ENCODE data around the gene IFIH1.

IFIH1 gene

GRCh38 chr2:162257425-162257824 is 61.1 kb downstream of the IFIH1 start:
- no peak for DNase-seq (ENCODE audit: low spot score)

GRCh38 chr2:162256591-162256991 is 61.9 kb downstream of the IFIH1 start:
- DNase-seq (ENCODE audit: low spot score): no peak

- DNase-seq (ENCODE audit: low spot score): no peak
Observed at GRCh38 chr2:162254236-162254871, 64.1 kb downstream of the IFIH1 start.

GRCh38 chr2:162253435-162253834 is 65.0 kb downstream of the IFIH1 start:
- no peak for DNase-seq (ENCODE audit: low spot score)

- no peak for DNase-seq (ENCODE audit: low spot score)
Observed at GRCh38 chr2:162252153-162252552, 66.3 kb downstream of the IFIH1 start.

- DNase-seq (ENCODE audit: low spot score): no peak
Observed at GRCh38 chr2:162245781-162246180, 72.7 kb downstream of the IFIH1 start.

GRCh38 chr2:162245061-162245460 is 73.4 kb downstream of the IFIH1 start:
- no peak for DNase-seq (ENCODE audit: low spot score)

GRCh38 chr2:162244541-162245031 is 73.9 kb downstream of the IFIH1 start:
- no peak for DNase-seq (ENCODE audit: low spot score)

- no peak for DNase-seq (ENCODE audit: low spot score)
Observed at GRCh38 chr2:162243715-162244114, 74.8 kb downstream of the IFIH1 start.

GRCh38 chr2:162243294-162243693 is 75.2 kb downstream of the IFIH1 start, which contains the start of gene FAP:
Gene FAP, minus strand, starts transcription at chr2:162243445. Its CDS starts 118 bp downstream, at chr2:162243327.
- no peak for DNase-seq (ENCODE audit: low spot score)

- no peak for DNase-seq (ENCODE audit: low spot score)
Observed at GRCh38 chr2:162242586-162243280, 75.8 kb downstream of the IFIH1 start.

- no peak for DNase-seq (ENCODE audit: low spot score)
Observed at GRCh38 chr2:162241571-162241970, 76.9 kb downstream of the IFIH1 start.

GRCh38 chr2:162234620-162235462 is 83.6 kb downstream of the IFIH1 start:
- DNase-seq (ENCODE audit: low spot score): no peak

GRCh38 chr2:162233197-162233596 is 85.3 kb downstream of the IFIH1 start:
- no peak for DNase-seq (ENCODE audit: low spot score)

GRCh38 chr2:162232671-162233070 is 85.8 kb downstream of the IFIH1 start:
- no peak for DNase-seq (ENCODE audit: low spot score)

- DNase-seq (ENCODE audit: low spot score): no peak
Observed at GRCh38 chr2:162232027-162232426, 86.5 kb downstream of the IFIH1 start.

GRCh38 chr2:162230761-162231160 is 87.7 kb downstream of the IFIH1 start:
- no peak for DNase-seq (ENCODE audit: low spot score)

- DNase-seq (ENCODE audit: low spot score): no peak
Observed at GRCh38 chr2:162226836-162227235, 91.6 kb downstream of the IFIH1 start.

GRCh38 chr2:162221064-162221463 is 97.4 kb downstream of the IFIH1 start:
- DNase-seq (ENCODE audit: low spot score): peak; percentile 71

- no peak for DNase-seq (ENCODE audit: low spot score)
Observed at GRCh38 chr2:162220368-162220767, 98.1 kb downstream of the IFIH1 start.

- DNase-seq (ENCODE audit: low spot score): no peak
Observed at GRCh38 chr2:162219426-162219825, 99.1 kb downstream of the IFIH1 start.

GRCh38 chr2:162217598-162217997 is 100.9 kb downstream of the IFIH1 start:
- DNase-seq (ENCODE audit: low spot score): no peak
